Type B pancreatic cell (in vitro differentiated cells): ENCODE measurements around the gene CACNG8. TPM values are rescaled to one million over a fixed set of nuclear protein-coding genes. Genes with fewer than 3 reads are reported as not detected.

Experiments
- DNase-seq: peaks from one replicate; pipeline ENCODE4 v3.0.0; 2021; ENCODE audit warnings: mixed read lengths; ENCODE audit not compliant: unreplicated experiment; ENCODE audit errors: extremely low spot score
- H3K27ac Mint-ChIP-seq: 2 replicates; pipeline ENCODE4 v1.8.0; 2021; ENCODE audit warnings: mild to moderate bottlenecking, mixed read lengths
- H3K27me3 Mint-ChIP-seq: 2 replicates; pipeline ENCODE4 v1.8.0; 2021; ENCODE audit warnings: mixed read lengths
- H3K36me3 Mint-ChIP-seq: 2 replicates; pipeline ENCODE4 v1.8.0; 2021; ENCODE audit warnings: mixed read lengths
- H3K4me1 Mint-ChIP-seq: one replicate; pipeline ENCODE4 v1.8.0; 2021; ENCODE audit warnings: mixed read lengths; ENCODE audit not compliant: unreplicated experiment
- H3K4me3 Mint-ChIP-seq: 2 replicates; pipeline ENCODE4 v1.8.0; 2021; ENCODE audit warnings: mild to moderate bottlenecking, mixed read lengths
- H3K9me3 Mint-ChIP-seq: 2 replicates; pipeline ENCODE4 v1.8.0; 2021; ENCODE audit warnings: mixed read lengths
- total RNA-seq: library from RNA; stranded (reverse); gene quantifications from 2 replicates; pipeline ENCODE4 v1.2.1, GENCODE V29; 2021; ENCODE audit warnings: low replicate concordance
- TF ChIP-seq, protein P1 (sequence below): fragments of 200-600 bp; sonication (generic); conservative IDR thresholded peaks from 2 replicates; pipeline ENCODE4 v1.5.0; 2021; ENCODE audit warnings: antibody characterized with exemption, mild to moderate bottlenecking

Gene CACNG8
- total RNA-seq, 1 donor from 2014 or later, result 0.97 TPM

DNA sequence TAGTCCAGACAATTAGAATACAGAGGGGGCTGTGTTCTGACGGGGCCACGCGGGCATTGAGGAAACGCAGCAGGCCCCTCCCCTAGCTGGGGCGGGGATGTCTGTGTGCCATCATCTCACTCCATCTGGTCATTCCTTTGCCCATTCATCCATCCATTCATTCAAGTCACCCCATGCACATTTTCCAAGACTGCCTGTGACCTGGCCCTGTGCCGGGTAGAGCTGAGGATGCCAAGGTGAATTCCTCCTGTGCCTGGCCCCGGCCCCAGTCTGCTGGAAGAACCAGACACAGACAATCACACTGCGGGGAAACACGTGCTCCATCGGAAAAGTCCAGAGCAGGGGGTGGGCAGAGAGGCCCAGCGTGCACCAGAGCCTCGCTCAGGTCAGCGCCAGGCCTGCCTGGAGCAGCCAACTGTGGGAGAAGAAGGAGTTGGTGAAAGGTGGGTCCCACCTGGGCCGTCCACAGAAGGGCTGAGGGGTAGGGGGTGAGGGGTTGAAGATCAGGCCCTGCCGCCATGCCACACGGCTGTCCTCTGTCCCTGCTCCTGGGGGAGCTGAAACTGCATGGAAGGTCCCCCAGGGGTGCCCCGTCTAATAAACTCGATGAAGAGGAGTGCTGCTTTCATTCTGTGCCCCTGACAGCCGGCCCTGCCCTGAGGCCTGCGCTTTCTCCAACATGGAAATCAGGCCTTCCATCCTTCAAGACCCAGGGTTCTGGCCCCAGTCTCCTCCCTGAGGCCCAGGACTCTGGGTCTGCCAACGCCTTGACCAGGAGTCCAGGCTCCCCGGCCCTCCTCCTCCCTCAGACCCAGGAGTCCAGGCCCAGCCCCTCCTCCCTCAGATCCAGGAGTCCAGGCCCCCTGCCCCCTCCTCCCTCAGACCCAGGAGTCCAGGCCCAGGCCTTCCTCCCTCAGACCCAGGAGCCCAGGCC, 27.1 kb downstream of the CACNG8 start:
- Mint-ChIP-seq H3K27ac (no peak overlapping the region), H3K36me3 (no peaks in the 10 kb centered on the region), H3K9me3 (no peaks in the 10 kb centered on the region), H3K27me3 (peaks cover 38% of the 10 kb centered on the region), H3K4me1 (no peaks in the 10 kb centered on the region), H3K4me3 (no peak overlapping the region)
- TF ChIP-seq, protein P1, sequence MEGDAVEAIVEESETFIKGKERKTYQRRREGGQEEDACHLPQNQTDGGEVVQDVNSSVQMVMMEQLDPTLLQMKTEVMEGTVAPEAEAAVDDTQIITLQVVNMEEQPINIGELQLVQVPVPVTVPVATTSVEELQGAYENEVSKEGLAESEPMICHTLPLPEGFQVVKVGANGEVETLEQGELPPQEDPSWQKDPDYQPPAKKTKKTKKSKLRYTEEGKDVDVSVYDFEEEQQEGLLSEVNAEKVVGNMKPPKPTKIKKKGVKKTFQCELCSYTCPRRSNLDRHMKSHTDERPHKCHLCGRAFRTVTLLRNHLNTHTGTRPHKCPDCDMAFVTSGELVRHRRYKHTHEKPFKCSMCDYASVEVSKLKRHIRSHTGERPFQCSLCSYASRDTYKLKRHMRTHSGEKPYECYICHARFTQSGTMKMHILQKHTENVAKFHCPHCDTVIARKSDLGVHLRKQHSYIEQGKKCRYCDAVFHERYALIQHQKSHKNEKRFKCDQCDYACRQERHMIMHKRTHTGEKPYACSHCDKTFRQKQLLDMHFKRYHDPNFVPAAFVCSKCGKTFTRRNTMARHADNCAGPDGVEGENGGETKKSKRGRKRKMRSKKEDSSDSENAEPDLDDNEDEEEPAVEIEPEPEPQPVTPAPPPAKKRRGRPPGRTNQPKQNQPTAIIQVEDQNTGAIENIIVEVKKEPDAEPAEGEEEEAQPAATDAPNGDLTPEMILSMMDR, result no peak
- DNase-seq, result no peak

DNA sequence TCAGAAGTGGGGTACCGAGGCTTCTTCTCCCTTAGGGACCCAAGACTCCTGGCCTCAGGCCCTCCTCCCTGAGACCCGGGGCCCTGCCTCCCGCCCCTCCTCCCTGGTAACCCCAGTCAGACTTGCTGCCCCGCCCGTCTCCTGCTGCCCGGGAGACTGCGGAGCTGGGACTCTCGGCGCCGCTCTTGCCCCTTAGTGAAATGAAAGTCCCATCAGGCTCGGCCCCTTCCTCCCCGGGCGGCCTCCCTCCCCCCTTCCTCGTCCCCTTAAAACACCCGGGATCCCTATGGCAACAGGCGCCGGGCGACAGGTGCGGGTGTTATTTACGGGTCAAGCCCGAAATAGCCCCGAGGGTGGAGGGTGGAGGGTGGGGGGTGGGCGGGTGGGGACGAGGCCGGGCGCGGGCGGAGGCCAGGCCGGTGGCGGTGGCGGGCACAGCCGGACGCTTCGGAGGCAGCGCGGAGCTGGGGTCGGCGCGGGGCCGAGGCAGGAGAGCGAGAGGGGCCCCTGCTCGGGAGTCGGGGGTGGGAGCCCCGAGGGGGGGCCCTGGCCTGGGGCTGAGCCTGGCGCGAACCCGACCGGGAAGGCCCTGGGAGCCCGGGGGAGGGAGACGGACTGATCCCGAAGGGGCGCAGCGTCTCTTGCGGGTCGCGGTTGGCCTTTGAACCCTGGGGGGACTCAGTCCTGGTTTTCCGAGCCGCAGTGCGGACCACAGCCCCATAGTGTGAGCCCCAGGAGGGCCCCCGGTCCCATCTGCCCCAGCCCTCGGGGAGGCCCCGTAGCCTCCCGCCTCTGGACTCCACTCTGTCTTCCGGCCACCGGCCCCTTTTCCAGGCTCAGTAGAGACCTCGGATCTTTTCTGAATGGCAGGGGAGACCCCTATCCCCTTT, 28.7 kb downstream of the CACNG8 start, which contains the start of gene CACNG6:
CACNG6 (plus strand) TSS at position 414 of the 890 bp plus-strand sequence. CDS start 1,241 bp downstream, outside the sequence.
- H3K4me1 Mint-ChIP-seq, result no peaks in the 10 kb centered on the region
- H3K27ac Mint-ChIP-seq, result no peak within 1 kb of the TSS
- no peaks in the 10 kb centered on the region for H3K36me3 Mint-ChIP-seq
- TF ChIP-seq, protein P1, result no peak
- peaks cover 54% of the 10 kb centered on the region for H3K27me3 Mint-ChIP-seq
- no peaks in the 10 kb centered on the region for H3K9me3 Mint-ChIP-seq
- no peak for DNase-seq
- peak within 1 kb of the TSS; percentile 67 for H3K4me3 Mint-ChIP-seq

DNA sequence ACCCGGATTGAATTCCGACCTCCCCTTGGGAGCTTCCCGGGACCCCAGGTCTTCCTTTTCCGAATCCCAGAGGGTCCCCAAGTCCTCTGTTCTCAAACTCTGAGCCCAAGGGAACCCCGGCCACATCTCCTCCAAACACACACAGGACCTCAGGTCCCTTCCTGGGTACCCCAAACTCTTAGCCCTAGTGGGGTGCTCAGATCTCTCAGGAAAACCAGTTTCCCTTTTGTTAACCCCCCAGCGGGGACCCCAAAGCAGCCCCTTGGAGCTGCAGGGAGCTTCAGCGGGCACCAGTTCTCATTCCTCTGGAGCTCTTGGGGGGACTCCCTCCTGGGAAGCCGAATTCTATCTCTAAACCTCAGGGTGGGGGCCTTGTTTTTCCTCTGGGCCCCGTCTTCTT, 29.5 kb downstream of the CACNG8 start:
- H3K27ac Mint-ChIP-seq, result no peak overlapping the region

DNA sequence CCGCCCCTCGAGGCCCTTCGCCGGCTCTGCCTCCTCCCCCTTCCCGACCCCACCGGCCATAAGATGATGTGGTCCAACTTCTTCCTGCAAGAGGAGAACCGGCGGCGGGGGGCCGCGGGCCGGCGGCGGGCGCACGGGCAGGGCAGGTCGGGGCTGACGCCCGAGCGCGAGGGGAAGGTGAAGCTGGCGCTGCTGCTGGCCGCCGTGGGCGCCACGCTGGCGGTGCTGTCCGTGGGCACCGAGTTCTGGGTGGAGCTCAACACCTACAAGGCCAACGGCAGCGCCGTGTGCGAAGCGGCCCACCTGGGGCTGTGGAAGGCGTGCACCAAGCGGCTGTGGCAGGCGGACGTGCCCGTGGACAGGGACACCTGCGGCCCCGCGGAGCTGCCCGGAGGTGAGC, 30.1 kb downstream of the CACNG8 start:
- Mint-ChIP-seq H3K27ac (no peak overlapping the region), H3K27me3 (peaks cover 61% of the 10 kb centered on the region), H3K4me3 (no peak overlapping the region), H3K36me3 (no peaks in the 10 kb centered on the region), H3K9me3 (no peaks in the 10 kb centered on the region), H3K4me1 (no peaks in the 10 kb centered on the region)
- TF ChIP-seq, protein P1, result no peak
- DNase-seq, result no peak

More for the DNA sequence above, 29.5 kb downstream of the CACNG8 start:
- H3K27me3 Mint-ChIP-seq, result peaks cover 56% of the 10 kb centered on the region
- H3K4me3 Mint-ChIP-seq, result peak overlapping the region; percentile 64
- no peaks in the 10 kb centered on the region for H3K36me3 Mint-ChIP-seq
- H3K4me1 Mint-ChIP-seq, result no peaks in the 10 kb centered on the region
- no peak for DNase-seq
- no peaks in the 10 kb centered on the region for H3K9me3 Mint-ChIP-seq
- TF ChIP-seq, protein P1, result no peak

DNA sequence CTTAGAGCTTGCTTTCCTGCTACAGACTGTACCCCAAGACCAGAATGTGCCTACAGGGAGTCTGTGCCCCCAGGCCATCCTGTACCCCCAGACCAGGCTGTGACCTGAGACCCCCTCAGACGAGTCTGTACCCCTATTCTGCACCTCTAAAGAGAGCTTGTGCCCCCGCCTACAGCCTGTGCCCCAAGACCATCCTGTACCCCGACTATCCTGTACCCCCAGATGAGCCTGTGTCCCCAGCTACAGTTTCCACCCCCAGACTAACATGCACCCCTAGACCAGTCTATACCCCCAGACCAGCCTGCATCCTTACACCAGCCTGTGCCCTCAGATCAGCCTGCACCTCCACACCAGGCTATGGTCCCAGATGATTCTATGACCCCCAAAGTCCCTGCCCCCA, 30.7 kb downstream of the CACNG8 start:
- TF ChIP-seq, protein P1, result no peak
- Mint-ChIP-seq H3K27me3 (peaks cover 64% of the 10 kb centered on the region), H3K27ac (no peak overlapping the region), H3K9me3 (no peaks in the 10 kb centered on the region), H3K36me3 (no peaks in the 10 kb centered on the region), H3K4me3 (no peak overlapping the region), H3K4me1 (no peaks in the 10 kb centered on the region)
- no peak for DNase-seq
